GM06990 (cell line): Measurements from ENCODE around the gene CASZ1.

Experiments used
- DNase-seq: peaks from one replicate; pipeline ENCODE4 v3.0.0-alpha.2; 2011; ENCODE audit not compliant: insufficient read length; ENCODE audit errors: extremely low read depth
- H3K27me3 ChIP-seq: replicated peaks from 2 replicates; pipeline ENCODE4 v1.6.0; 2011; ENCODE audit warnings: low read length; ENCODE audit not compliant: control insufficient read depth, insufficient read depth
- H3K36me3 ChIP-seq: 2 replicates; pipeline ENCODE4 v1.5.1; 2011; ENCODE audit warnings: low read length; ENCODE audit not compliant: control insufficient read depth, insufficient read depth
- H3K4me3 ChIP-seq: replicated peaks from 2 replicates; pipeline ENCODE4 v1.5.1; 2011; ENCODE audit warnings: low read depth, mild to moderate bottlenecking, control low read depth, low read length
- TF ChIP-seq, protein P1 (sequence below): IDR thresholded peaks from 2 replicates; pipeline ENCODE4 v1.5.1; 2011; ENCODE audit warnings: low read length, control low read depth, mild to moderate bottlenecking, inconsistent platforms; ENCODE audit not compliant: insufficient read depth, poor library complexity, severe bottlenecking

The CASZ1 gene

DNA sequence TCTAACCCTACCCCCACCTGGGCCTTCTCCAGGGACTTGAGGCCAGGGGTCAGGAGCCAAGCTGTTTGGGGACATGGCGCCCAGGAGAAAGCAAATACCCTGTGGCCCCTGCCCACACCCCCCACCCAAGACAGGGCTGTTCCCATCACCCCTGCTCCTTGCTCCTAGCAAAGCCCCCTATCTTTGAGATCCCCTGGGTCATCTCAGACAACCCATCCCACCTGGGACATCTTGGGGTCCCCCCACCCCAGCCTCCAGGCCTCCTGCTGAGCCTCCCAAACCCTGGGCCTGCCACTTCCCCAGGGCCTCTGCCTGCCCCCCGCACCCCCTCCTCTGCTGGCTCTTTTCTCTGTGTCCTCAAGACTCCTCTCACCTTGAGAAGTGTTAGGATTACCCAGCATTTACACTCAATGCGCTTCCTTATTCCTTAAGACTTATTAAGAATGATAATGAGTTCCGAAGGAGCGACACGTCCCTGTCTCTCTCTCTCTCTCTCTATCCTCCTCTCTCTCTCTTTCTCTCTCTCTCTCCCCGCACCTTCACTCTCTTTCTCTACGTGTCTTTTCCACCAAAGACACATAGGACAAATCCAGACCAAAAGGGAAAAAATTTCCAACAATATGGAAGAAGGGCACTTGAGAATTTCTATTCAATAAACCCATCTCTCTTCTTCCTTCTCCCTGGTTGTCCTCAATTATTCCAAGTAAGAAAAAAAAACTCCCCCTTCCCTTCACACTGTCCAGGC lies 7.2 kb downstream of the CASZ1 start:
- Histone ChIP-seq H3K27me3 (no peaks in the 10 kb centered on the region; the same call in none of the 2 replicates), H3K36me3 (no peaks in the 10 kb centered on the region), H3K4me3 (no peak overlapping the region)
- no peak for DNase-seq
- TF ChIP-seq, protein P1, sequence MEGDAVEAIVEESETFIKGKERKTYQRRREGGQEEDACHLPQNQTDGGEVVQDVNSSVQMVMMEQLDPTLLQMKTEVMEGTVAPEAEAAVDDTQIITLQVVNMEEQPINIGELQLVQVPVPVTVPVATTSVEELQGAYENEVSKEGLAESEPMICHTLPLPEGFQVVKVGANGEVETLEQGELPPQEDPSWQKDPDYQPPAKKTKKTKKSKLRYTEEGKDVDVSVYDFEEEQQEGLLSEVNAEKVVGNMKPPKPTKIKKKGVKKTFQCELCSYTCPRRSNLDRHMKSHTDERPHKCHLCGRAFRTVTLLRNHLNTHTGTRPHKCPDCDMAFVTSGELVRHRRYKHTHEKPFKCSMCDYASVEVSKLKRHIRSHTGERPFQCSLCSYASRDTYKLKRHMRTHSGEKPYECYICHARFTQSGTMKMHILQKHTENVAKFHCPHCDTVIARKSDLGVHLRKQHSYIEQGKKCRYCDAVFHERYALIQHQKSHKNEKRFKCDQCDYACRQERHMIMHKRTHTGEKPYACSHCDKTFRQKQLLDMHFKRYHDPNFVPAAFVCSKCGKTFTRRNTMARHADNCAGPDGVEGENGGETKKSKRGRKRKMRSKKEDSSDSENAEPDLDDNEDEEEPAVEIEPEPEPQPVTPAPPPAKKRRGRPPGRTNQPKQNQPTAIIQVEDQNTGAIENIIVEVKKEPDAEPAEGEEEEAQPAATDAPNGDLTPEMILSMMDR, result no peak

- Histone ChIP-seq H3K36me3 (no peaks in the 10 kb centered on the region), H3K27me3 (no peaks in the 10 kb centered on the region; the same call in none of the 2 replicates), H3K4me3 (no peak overlapping the region)
- DNase-seq, result no peak
- TF ChIP-seq, protein P1, result no peak
Observed at GRCh38 chr1:10788592-10789006, 7.8 kb downstream of the CASZ1 start.

- DNase-seq, result no peak
- Histone ChIP-seq H3K36me3 (no peaks in the 10 kb centered on the region), H3K27me3 (no peaks in the 10 kb centered on the region; the same call in 1 of the 2 replicates), H3K4me3 (no peak overlapping the region)
- TF ChIP-seq, protein P1, result no peak
Observed at GRCh38 chr1:10787286-10787685, 9.2 kb downstream of the CASZ1 start.

GRCh38 chr1:10785728-10786638 lies 10.5 kb downstream of the CASZ1 start:
- H3K4me3 ChIP-seq, result no peak overlapping the region
- no peaks in the 10 kb centered on the region for H3K36me3 ChIP-seq
- TF ChIP-seq, protein P1, result no peak
- no peak for DNase-seq
- H3K27me3 ChIP-seq, result no peaks in the 10 kb centered on the region; the same call in 1 of the 2 replicates

DNA sequence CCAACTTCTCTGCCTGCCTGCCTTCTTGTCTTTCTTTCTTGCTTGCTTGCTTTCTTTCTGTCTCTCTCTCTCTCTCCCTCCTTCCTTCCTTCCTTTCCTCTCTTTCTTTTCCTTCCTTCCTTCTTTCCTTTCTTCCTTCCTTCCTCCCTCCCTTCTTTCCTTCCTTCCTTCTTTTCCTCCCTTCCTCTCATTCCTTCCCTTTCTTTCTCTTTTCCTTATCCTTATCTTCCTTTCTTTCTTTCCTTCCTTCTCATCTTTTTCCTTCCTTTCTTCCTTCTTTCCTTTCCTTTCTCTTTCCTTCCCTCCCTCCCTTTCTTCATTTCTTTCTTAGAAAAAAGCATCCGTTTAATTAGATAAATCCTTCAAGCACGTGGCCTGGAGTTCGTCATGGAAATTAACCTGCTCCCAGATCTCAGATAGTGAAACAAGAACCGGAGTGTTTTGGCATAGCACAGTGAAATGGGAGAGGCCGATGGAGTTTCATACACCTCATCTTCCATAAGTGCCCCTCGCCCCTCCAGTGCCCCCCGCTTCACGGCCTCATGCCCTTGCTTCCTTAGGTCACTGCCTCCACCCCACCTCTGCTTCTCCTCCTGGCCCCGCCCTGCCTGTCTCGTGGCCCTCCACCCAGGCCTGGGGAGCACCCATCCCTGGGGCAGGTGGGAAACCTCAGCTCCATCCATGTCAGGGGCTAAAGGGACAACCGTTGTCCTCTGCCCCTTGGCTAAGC lies 11.3 kb downstream of the CASZ1 start:
- TF ChIP-seq, protein P1, result no peak
- Histone ChIP-seq H3K4me3 (no peak overlapping the region), H3K36me3 (no peaks in the 10 kb centered on the region), H3K27me3 (no peaks in the 10 kb centered on the region; the same call in 1 of the 2 replicates)
- DNase-seq, result no peak
